ENCODE results near the gene NSG2. TPM values are rescaled to one million over a fixed set of nuclear protein-coding genes. Genes with fewer than 3 reads are reported as not detected.

Gene NSG2
- not detected in 2 replicates for total RNA-seq (2014; rRNA removed; shearing (Covaris generic); ENCODE audit: low replicate concordance)

DNA sequence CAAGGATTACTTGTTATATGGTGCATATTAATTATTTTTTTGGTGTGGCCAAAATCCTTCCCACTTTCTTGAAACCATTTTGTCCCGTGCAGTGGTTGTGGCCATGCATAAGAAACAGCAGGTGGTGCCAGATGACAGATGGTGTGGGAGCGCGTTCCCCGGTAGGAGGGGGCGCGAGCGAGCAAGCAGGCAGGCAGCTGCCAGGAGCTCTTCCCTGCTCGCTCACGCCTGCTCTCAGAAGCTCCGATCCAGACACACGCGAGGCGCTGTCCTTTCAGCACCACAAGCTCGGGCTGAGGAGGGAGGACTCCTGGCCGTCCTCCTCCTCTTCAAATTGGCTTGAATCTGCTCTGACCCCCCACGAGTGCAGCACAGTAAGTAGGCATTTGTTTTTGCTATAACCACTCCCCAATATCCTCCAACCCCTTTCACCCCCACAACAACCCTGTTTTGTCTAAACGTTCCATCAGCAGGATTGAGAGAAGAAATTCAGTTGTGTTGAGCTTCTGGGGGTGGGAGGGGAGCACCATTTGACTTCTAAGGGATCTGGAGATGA lies at the start of gene NSG2:
NSG2 (plus strand) TSS at position 237 of the 556 bp plus-strand sequence. CDS start 1,050 bp downstream, outside the sequence.
- Histone ChIP-seq H3K36me3 (ENCODE audit: insufficient read depth, low read length) (no peaks in the 10 kb centered on the region), H2AFZ (ENCODE audit: low read length) (no peak within 1 kb of the TSS), H3K9me3 (ENCODE audit: low read length) (no peaks in the 10 kb centered on the region), H3K79me2 (ENCODE audit: low read length) (no peaks in the 10 kb centered on the region), H3K4me2 (ENCODE audit: low read depth, low read length, poor library complexity, severe bottlenecking) (no peak within 1 kb of the TSS), H3K27ac (ENCODE audit: low read length) (no peak within 1 kb of the TSS), H4K20me1 (ENCODE audit: insufficient read depth, low read depth, low read length) (no peaks in the 10 kb centered on the region; the same call in 1 of the 2 replicates), H3K9me2 (replicated peaks; ENCODE audit: insufficient read depth, low read length) (no peaks in the 10 kb centered on the region), H3K27me3 (ENCODE audit: low read length) (no peaks in the 10 kb centered on the region), H3K9ac (ENCODE audit: low read length) (no peak within 1 kb of the TSS), H3K4me3 (ENCODE audit: low read length) (no peak within 1 kb of the TSS), H3K4me1 (ENCODE audit: low read length) (no peaks in the 10 kb centered on the region)
- DNase-seq, result peak; percentile 92

DNA sequence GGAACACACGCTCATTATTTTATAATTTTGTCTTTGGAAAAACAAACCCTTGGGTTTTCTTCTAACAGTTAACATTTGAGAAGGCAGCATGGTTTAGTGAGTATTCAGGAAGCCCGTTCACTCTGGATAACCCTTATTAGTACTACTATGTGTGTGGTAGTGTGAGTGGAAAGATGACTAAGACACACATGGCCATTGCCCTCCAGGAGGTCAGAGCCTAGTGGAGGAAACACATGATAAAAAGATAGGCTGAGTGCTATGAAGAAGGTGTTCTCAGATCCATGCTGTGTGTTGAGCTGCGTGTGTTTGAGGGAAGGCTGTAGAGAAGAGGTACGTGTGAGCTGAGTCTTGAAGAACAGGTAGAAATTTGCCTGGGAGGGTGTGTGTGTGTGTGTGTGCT lies 48.2 kb upstream of the NSG2 start:
- Histone ChIP-seq H2AFZ (ENCODE audit: low read length) (no peak overlapping the region), H3K27me3 (ENCODE audit: low read length) (no peaks in the 10 kb centered on the region), H3K4me1 (ENCODE audit: low read length) (no peaks in the 10 kb centered on the region), H4K20me1 (ENCODE audit: insufficient read depth, low read depth, low read length) (no peaks in the 10 kb centered on the region), H3K79me2 (ENCODE audit: low read length) (no peaks in the 10 kb centered on the region), H3K4me2 (ENCODE audit: low read depth, low read length, poor library complexity, severe bottlenecking) (no peak overlapping the region), H3K27ac (ENCODE audit: low read length) (no peak overlapping the region), H3K9me2 (replicated peaks; ENCODE audit: insufficient read depth, low read length) (no peaks in the 10 kb centered on the region), H3K36me3 (ENCODE audit: insufficient read depth, low read length) (no peaks in the 10 kb centered on the region), H3K9ac (ENCODE audit: low read length) (no peak overlapping the region), H3K4me3 (ENCODE audit: low read length) (no peak overlapping the region), H3K9me3 (ENCODE audit: low read length) (no peaks in the 10 kb centered on the region)
- DNase-seq, result no peak

DNA sequence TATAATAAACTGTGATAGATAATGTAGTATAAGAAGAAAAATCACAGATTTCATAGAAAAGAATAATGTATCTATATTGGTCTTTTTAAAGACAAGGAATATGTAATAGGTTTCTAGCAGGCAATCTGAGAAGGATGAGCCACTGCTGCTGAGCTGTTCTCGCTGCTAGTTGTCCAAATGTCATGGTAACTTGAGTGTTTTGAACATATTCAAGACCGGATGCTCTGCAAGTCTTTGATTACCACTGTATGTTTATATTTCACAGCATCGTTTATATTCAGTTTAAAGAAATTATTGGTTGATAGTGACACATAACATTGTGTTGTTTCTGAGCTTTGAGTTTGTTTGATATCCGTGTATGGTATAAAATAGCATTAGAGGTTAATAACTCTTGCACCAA lies 47.0 kb upstream of the NSG2 start:
- H3K79me2 ChIP-seq (ENCODE audit: low read length), result no peaks in the 10 kb centered on the region
- H3K27ac ChIP-seq (ENCODE audit: low read length), result no peak overlapping the region
- H4K20me1 ChIP-seq (ENCODE audit: insufficient read depth, low read depth, low read length), result no peaks in the 10 kb centered on the region
- no peaks in the 10 kb centered on the region for H3K36me3 ChIP-seq (ENCODE audit: insufficient read depth, low read length)
- H3K4me1 ChIP-seq (ENCODE audit: low read length), result no peaks in the 10 kb centered on the region
- no peaks in the 10 kb centered on the region for H3K9me3 ChIP-seq (ENCODE audit: low read length)
- no peak overlapping the region for H3K4me3 ChIP-seq (ENCODE audit: low read length)
- H2AFZ ChIP-seq (ENCODE audit: low read length), result no peak overlapping the region
- no peak overlapping the region for H3K9ac ChIP-seq (ENCODE audit: low read length)
- no peaks in the 10 kb centered on the region for H3K27me3 ChIP-seq (ENCODE audit: low read length)
- DNase-seq, result no peak
- no peaks in the 10 kb centered on the region for H3K9me2 ChIP-seq (replicated peaks; ENCODE audit: insufficient read depth, low read length)
- no peak overlapping the region for H3K4me2 ChIP-seq (ENCODE audit: low read depth, low read length, poor library complexity, severe bottlenecking)

DNA sequence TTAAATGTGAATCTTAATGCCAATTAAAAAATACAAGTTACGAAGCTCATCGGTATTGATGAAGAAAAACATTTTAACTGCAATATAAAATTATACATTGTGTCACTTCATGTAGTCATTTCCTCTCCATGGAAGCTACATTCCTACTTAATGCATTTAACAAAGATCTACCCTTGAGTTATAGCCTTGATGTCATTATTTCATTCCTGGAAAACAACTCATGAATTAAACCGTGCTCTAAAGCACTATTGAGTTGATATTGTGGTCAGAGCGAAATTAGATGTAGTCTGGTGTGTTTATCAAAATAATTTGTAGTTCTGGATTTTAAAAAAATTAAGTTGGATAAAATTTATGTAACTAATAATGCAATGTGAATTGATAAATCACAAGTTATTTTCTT lies 45.4 kb upstream of the NSG2 start:
- Histone ChIP-seq H3K79me2 (ENCODE audit: low read length) (no peaks in the 10 kb centered on the region), H4K20me1 (ENCODE audit: insufficient read depth, low read depth, low read length) (no peaks in the 10 kb centered on the region), H3K9me2 (replicated peaks; ENCODE audit: insufficient read depth, low read length) (no peaks in the 10 kb centered on the region), H3K27ac (ENCODE audit: low read length) (no peak overlapping the region), H2AFZ (ENCODE audit: low read length) (no peak overlapping the region), H3K4me3 (ENCODE audit: low read length) (no peak overlapping the region), H3K4me1 (ENCODE audit: low read length) (no peaks in the 10 kb centered on the region), H3K9me3 (ENCODE audit: low read length) (no peaks in the 10 kb centered on the region), H3K4me2 (ENCODE audit: low read depth, low read length, poor library complexity, severe bottlenecking) (no peak overlapping the region), H3K9ac (ENCODE audit: low read length) (no peak overlapping the region), H3K27me3 (ENCODE audit: low read length) (no peaks in the 10 kb centered on the region), H3K36me3 (ENCODE audit: insufficient read depth, low read length) (no peaks in the 10 kb centered on the region)
- DNase-seq, result no peak

DNA sequence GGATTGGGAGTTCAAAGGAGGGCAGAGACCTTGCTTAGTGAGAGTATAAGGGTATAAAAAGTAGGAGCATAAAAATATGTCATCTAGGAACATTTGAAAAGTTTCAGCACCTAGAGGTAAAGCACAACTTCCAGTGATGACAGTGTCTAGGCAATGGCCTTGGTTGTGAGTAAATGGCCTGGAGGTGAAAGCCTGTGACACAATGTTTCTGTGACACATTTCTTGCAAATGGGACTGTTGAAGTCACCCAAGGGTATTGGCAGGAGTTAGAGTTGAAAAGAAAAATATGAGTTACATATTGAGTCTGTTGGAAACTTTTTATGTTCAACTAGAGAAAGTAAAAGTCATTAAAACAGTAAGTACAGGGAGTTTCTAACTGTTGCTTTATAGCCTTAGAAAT lies 41.7 kb upstream of the NSG2 start:
- Histone ChIP-seq H2AFZ (ENCODE audit: low read length) (no peak overlapping the region), H4K20me1 (ENCODE audit: insufficient read depth, low read depth, low read length) (no peaks in the 10 kb centered on the region), H3K4me2 (ENCODE audit: low read depth, low read length, poor library complexity, severe bottlenecking) (no peak overlapping the region), H3K9me2 (replicated peaks; ENCODE audit: insufficient read depth, low read length) (no peaks in the 10 kb centered on the region), H3K27me3 (ENCODE audit: low read length) (no peaks in the 10 kb centered on the region), H3K79me2 (ENCODE audit: low read length) (no peaks in the 10 kb centered on the region), H3K9me3 (ENCODE audit: low read length) (no peaks in the 10 kb centered on the region), H3K9ac (ENCODE audit: low read length) (no peak overlapping the region), H3K4me1 (ENCODE audit: low read length) (no peaks in the 10 kb centered on the region), H3K4me3 (ENCODE audit: low read length) (no peak overlapping the region), H3K36me3 (ENCODE audit: insufficient read depth, low read length) (no peaks in the 10 kb centered on the region), H3K27ac (ENCODE audit: low read length) (no peak overlapping the region)
- DNase-seq, result no peak

DNA sequence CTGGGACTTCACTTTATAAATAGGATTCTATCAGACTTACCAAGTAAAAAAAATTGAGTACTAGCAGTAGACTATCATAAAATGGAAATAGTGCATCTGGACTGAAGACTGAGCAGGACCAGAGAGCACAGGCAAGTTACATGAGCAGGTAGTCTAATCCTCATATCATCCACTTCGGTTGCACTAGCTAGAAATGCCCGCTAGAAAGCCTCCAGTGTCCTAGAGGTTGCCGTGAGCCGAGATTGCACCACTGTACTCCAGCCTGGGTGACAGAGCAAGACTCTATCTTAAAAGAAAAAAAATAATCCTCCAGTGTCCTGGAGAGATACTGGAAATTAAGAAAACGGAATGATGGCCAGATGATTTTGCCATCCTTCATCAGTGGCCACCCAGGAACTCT lies 36.6 kb upstream of the NSG2 start:
- H3K27ac ChIP-seq (ENCODE audit: low read length), result no peak overlapping the region
- H3K27me3 ChIP-seq (ENCODE audit: low read length), result no peaks in the 10 kb centered on the region
- no peaks in the 10 kb centered on the region for H3K9me2 ChIP-seq (replicated peaks; ENCODE audit: insufficient read depth, low read length)
- no peak overlapping the region for H3K4me3 ChIP-seq (ENCODE audit: low read length)
- H2AFZ ChIP-seq (ENCODE audit: low read length), result no peak overlapping the region
- no peaks in the 10 kb centered on the region for H4K20me1 ChIP-seq (ENCODE audit: insufficient read depth, low read depth, low read length)
- no peak overlapping the region for H3K4me2 ChIP-seq (ENCODE audit: low read depth, low read length, poor library complexity, severe bottlenecking)
- H3K79me2 ChIP-seq (ENCODE audit: low read length), result no peaks in the 10 kb centered on the region
- DNase-seq, result no peak
- no peaks in the 10 kb centered on the region for H3K4me1 ChIP-seq (ENCODE audit: low read length)
- H3K9me3 ChIP-seq (ENCODE audit: low read length), result no peaks in the 10 kb centered on the region
- no peaks in the 10 kb centered on the region for H3K36me3 ChIP-seq (ENCODE audit: insufficient read depth, low read length)
- no peak overlapping the region for H3K9ac ChIP-seq (ENCODE audit: low read length)

DNA sequence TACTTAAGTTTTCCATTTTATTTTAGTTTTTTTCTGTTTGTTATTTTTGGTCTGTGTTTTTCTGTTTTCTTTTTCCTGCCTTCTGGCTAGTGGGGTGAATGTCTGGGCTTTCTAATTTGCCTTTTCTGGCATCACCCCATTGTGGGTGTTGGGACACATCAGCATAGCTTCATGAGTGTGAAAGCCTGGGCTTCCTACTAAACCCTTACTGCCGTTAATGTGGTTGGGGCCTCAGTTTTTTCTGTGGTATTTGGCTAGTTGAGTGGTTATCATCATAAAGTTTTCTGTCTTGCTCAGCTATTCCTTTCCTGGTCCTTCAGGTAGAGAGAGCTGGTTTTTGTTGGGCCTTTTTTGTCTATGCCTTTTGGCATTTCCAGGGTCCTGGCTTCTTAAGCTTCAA lies 35.1 kb upstream of the NSG2 start:
- Histone ChIP-seq H4K20me1 (ENCODE audit: insufficient read depth, low read depth, low read length) (no peaks in the 10 kb centered on the region), H3K4me1 (ENCODE audit: low read length) (no peaks in the 10 kb centered on the region), H3K9me3 (ENCODE audit: low read length) (no peaks in the 10 kb centered on the region)

DNA sequence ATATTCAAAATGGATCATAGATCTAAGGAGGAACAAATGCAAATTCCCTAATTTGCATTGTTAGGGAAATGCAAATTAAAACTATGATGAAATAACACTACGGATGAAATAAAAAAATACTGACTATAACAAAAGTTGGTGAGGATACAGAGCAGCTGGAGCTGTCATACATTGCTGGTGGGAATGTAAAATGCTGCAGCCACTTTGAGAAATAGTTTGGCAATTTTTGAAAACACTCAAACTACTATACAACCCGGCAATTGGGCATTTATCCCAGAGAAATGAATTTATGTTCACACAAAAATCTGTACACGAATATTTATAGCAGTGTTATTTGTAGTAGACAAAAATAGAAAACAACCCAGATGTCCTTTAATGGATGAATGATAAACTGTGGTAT lies 34.1 kb upstream of the NSG2 start:
- Histone ChIP-seq H3K9me2 (replicated peaks; ENCODE audit: insufficient read depth, low read length) (no peaks in the 10 kb centered on the region), H3K4me1 (ENCODE audit: low read length) (no peaks in the 10 kb centered on the region), H3K36me3 (ENCODE audit: insufficient read depth, low read length) (no peaks in the 10 kb centered on the region), H3K79me2 (ENCODE audit: low read length) (no peaks in the 10 kb centered on the region), H3K4me3 (ENCODE audit: low read length) (no peak overlapping the region), H2AFZ (ENCODE audit: low read length) (no peak overlapping the region), H3K27me3 (ENCODE audit: low read length) (no peaks in the 10 kb centered on the region), H3K27ac (ENCODE audit: low read length) (no peak overlapping the region), H3K4me2 (ENCODE audit: low read depth, low read length, poor library complexity, severe bottlenecking) (no peak overlapping the region), H3K9me3 (ENCODE audit: low read length) (no peaks in the 10 kb centered on the region), H3K9ac (ENCODE audit: low read length) (no peak overlapping the region), H4K20me1 (ENCODE audit: insufficient read depth, low read depth, low read length) (no peaks in the 10 kb centered on the region)
- no peak for DNase-seq

More for the DNA sequence above, 35.1 kb upstream of the NSG2 start:
- Histone ChIP-seq H2AFZ (ENCODE audit: low read length) (no peak overlapping the region), H3K4me2 (ENCODE audit: low read depth, low read length, poor library complexity, severe bottlenecking) (no peak overlapping the region), H3K36me3 (ENCODE audit: insufficient read depth, low read length) (no peaks in the 10 kb centered on the region), H3K27ac (ENCODE audit: low read length) (no peak overlapping the region), H3K79me2 (ENCODE audit: low read length) (no peaks in the 10 kb centered on the region), H3K9ac (ENCODE audit: low read length) (no peak overlapping the region), H3K9me2 (replicated peaks; ENCODE audit: insufficient read depth, low read length) (no peaks in the 10 kb centered on the region), H3K27me3 (ENCODE audit: low read length) (no peaks in the 10 kb centered on the region), H3K4me3 (ENCODE audit: low read length) (no peak overlapping the region)
- no peak for DNase-seq

All from Karpas-422 (cell line).